ENCODE results near the gene CHDH.

The CHDH gene

GRCh38 chr3:53808496-53808895, 37.7 kb downstream of the CHDH start:
- no peak for DNase-seq (ENCODE audit: low spot score)

DNA sequence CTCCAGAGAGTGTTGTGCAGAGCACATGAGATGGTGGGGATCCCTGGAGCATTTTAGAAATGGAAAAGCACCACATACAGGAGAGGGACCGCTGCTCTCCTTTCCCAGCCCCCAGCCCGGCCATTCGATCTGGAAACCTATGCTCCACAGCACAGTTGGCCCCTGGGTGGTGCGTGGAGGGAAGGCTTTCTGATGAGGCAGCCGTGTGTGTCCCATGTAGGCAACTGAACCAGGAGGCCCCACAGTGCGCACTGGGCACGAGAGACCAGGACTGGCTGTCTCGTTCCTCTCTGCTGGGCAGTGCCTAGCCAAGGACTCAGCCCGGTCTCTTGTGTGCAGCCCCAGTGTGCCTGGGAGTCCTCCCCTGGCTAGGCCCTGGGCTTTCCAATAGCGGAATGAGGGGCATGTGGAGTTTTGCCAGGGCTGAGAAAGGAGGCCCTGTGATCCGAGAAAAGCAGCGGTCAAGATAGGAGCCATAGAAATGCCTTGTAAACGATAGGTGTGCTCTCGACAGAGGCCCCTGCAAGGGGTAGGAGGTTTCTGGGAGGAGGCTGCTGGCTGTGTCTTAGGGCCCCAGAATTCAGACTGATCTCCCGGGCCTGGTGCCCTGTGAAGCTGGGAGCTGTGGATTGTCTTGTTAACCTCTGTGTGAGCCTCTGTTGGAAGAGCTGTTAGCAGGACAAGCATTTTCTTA, 39.0 kb downstream of the CHDH start:
- DNase-seq (ENCODE audit: low spot score), result no peak

DNA sequence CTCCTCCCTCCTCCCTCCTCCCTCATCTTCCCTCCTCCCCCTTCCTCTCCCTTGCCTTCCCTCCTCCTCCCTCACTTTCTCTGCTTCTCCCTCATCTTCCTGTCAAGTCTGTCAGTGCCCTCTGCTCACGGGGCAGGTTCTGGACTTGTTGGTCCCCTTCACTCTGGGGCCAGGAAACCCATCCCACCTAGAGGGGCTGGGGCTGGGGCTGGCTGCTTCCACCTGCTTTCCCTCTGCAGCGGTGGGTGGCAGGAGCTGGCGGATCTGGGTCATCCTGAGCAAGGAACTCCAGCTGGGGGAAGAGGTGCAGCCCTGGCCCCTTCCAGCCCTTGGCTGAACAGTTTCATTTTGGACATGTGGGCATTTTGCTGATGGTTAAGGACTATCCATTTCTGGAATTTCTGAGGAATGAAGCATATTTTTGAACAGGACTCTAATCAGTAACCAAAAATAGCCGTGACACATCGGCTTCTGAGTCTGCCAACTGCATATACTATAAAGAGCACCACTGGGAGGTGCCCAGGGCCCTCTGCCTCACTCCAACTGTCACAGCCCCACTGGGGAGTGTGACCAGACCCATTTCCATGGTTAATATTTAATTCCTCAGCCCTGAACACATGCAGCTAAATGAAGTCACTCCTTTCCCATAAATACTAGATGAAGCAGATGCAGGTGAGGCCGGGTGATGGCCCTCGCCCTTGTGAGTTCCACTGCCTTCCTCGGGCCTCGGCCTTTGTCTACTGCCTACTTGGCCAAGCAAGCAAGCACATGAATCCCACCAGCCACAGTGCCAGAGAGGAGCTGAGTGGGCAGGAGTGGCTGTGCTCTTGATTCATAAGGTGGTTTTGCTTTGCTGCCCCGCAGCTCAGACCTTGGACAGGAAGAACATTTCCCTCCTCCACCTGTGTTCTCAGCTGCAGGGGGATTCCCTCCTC, 39.8 kb downstream of the CHDH start:
- DNase-seq (ENCODE audit: low spot score), result peak; percentile 85

- no peak for DNase-seq (ENCODE audit: low spot score)
Measured at GRCh38 chr3:53805463-53806159, 40.6 kb downstream of the CHDH start.

- peak; percentile 95 for DNase-seq (ENCODE audit: low spot score)
Measured at GRCh38 chr3:53804697-53805462, 41.3 kb downstream of the CHDH start.

DNA sequence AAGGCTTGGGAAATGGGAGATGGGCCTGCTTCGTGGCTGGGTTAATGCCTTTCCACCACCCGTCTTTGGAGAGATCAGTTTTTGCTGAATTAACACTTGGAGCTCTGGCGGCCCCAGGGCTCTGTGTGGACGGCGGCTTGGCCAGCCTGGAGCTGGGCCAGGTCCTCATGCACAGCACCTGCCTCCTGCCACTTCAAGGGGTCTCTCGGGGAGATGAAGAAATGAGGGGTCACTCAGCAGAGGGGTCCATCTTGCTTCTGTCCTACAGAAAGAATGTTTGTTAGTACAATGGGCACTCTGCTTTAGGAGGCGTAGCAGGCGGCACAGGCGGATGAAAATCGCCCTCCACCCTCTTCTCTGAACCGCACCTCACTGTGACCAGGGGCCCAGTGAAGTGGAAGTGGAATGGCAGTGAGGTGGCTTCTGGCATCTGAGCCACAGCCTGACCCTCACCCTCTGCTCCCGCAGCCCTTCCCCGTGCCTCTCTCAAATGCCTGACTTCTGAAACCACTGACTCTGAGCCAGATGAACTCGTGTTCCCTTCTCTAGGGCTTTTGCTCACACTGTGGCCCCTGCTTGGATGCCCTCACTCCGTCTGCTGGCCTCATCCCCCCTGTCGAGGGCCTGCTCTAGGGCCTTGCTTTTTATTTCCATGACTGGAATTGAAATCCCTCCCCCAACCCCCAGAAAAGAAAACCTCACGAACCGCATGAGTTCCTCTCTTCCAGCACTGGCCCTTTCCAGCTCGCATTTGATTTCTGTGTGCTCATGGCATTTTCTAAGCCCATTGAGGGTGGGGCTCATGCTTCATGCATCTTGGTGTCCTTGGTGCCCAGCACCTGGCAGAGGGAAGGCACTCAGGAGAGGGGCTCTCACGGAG, 42.2 kb downstream of the CHDH start:
- no peak for DNase-seq (ENCODE audit: low spot score)

- DNase-seq (ENCODE audit: low spot score), result no peak
Measured at GRCh38 chr3:53803124-53803815, 42.9 kb downstream of the CHDH start.

- no peak for DNase-seq (ENCODE audit: low spot score)
Measured at GRCh38 chr3:53802256-53802880, 43.9 kb downstream of the CHDH start.

GRCh38 chr3:53801319-53801718, 44.9 kb downstream of the CHDH start:
- DNase-seq (ENCODE audit: low spot score), result no peak

DNA sequence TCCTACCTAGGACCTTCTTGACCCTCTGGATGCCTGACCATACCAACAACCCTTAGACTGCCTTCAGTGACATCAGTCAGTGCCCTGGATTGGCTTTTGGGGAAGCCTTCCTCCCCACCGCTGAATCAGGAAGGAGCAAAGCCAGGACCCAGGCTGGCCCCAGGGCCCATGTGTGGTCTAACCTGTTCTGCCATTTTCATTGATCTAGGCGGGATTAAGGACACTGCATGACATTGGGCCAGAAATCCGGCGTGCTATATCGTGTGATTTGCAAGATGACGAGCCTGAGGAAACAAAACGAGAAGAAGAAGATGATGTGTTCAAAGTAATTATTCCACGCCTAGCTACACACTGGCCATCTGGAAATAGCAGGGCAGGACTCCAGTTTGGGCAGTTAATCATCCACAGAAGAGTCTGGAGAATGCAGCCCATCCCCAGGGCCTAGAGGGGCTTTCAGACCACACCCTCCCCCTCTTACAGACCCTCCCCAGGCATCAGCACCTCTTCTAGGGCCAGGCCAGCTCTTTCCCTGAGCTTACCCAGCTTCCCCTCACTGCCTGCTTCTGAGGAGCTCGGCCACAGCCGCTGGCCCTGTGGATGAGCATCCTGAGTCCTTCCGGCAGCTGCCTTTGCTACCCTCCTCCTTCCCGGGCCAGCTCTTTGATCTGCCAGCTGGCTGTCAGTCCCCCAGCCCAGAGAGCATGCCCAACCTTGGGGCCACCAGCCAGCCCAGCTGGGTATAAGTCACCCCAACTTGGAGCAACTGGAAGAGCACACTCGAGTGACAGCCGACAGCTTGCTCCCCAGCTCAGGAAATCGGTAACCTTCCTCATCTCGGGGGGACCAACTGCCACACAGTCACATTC, 45.9 kb downstream of the CHDH start:
- peak; percentile 22 for DNase-seq (ENCODE audit: low spot score)

DNA sequence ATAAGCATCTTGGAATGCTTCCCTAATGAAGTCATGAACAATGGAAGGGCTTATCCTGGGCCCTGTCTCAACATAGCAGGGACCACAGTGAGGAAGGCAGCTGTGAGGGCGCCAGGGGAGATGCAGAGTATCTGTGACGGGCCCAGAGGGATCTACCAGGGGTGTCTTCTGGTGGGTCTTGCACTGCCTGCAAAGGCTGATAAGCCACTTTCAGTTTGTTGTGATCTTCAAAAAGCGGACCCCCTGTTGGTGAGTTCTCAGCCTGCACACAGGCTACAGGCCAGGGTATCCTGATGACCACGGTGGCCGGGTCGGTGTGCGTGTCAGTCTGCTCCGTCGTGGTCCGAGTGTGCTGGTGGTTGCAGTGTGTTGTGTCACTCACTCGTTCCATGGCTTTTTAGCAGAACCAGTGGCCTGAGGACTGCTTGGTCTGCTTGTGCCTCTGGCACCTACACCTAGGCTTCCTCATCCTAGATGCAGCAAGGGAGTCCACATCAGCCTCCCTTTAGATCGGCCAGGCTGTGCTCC, 46.8 kb downstream of the CHDH start:
- DNase-seq (ENCODE audit: low spot score), result no peak

DNA sequence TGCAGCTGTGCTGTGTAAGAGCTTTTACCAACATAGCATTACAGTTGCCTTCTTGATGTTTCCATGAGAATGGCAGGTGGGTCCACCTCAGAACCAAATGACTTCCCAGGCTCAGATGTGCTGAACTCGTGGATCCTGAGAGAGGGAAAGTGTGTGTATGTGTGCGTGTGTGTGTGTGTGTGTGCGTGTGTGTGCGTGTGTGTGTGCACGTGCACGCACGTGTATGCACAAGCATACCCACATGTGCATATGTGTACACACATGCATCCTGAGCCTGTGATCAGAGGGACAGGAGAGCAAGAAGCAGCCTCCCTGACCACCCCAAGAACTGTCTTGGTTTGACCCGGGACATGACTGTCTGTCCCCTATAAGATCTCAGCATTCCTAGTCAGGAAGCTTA, 48.1 kb downstream of the CHDH start:
- DNase-seq (ENCODE audit: low spot score), result no peak

GRCh38 chr3:53795789-53796560, 50.2 kb downstream of the CHDH start:
- no peak for DNase-seq (ENCODE audit: low spot score)

GRCh38 chr3:53795176-53795575, 51.0 kb downstream of the CHDH start:
- peak; percentile 32 for DNase-seq (ENCODE audit: low spot score)

GRCh38 chr3:53794597-53794996, 51.6 kb downstream of the CHDH start:
- DNase-seq (ENCODE audit: low spot score), result peak; percentile 74

GRCh38 chr3:53792866-53793265, 53.4 kb downstream of the CHDH start:
- no peak for DNase-seq (ENCODE audit: low spot score)

DNA sequence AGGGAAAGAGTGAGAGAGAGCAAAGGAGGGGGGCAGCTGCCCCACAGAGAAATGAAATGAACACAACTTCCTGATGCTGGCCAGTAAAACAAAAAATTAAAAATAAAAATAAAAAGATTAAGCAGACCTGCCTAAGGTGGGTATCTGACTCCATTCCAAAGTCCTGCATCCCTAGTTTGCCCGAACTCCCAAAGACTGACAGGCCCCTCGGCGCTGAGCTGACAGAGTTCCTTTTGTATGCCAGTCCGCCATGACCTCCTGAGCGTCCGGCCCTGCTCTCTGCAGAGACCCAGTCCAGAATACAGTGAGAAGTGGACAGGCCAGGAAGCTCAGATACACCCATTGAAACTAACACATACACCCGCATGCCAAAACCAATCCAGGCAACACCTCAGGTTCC, 54.9 kb downstream of the CHDH start:
- DNase-seq (ENCODE audit: low spot score), result no peak

GRCh38 chr3:53790470-53790869, 55.7 kb downstream of the CHDH start:
- no peak for DNase-seq (ENCODE audit: low spot score)
